PFSK-1 (cell line): ENCODE data around the gene LRFN2.

Source experiments
- REST ChIP-seq, 2 experiments: IDR thresholded peaks; 2 replicates each; pipeline versions ENCODE4 v1.6.1 to v1.8.0; 2011 to 2012; ENCODE audit warnings: low read depth in 2 of 2, low read length in 2 of 2, control low read depth in 1 of 2, inconsistent platforms in 1 of 2, mild to moderate bottlenecking in 1 of 2, moderate library complexity in 1 of 2; ENCODE audit not compliant: insufficient read depth in 1 of 2
- SIN3A ChIP-seq: IDR thresholded peaks from 2 replicates; pipeline ENCODE4 v1.6.1; 2012; ENCODE audit warnings: mild to moderate bottlenecking, low read length, moderate library complexity, borderline replicate concordance; ENCODE audit not compliant: insufficient read depth
- TAF1 ChIP-seq: IDR thresholded peaks from 2 replicates; pipeline ENCODE4 v1.6.1; 2012; ENCODE audit warnings: low read length, control low read depth, borderline replicate concordance; ENCODE audit not compliant: insufficient read depth

GRCh38 chr6:40550202-40551101 lies 36.7 kb downstream of the LRFN2 start:
- no peak for TF ChIP-seq TAF1
- TF ChIP-seq REST (IDR thresholded peaks at IDR 0.05; ENCODE audit: insufficient read depth in 1 of 2, low read depth in 2 of 2, low read length in 2 of 2): no peak
- TF ChIP-seq SIN3A: no peak
